GM12872 (cell line): ENCODE data around the gene RAI1.

Experiments
- TF ChIP-seq, protein P1 (sequence below): IDR thresholded peaks from 3 replicates; pipeline ENCODE4 v1.5.1; 2011; ENCODE audit warnings: low read depth, mild to moderate bottlenecking, low read length, moderate library complexity; ENCODE audit not compliant: insufficient read depth

The RAI1 gene

DNA sequence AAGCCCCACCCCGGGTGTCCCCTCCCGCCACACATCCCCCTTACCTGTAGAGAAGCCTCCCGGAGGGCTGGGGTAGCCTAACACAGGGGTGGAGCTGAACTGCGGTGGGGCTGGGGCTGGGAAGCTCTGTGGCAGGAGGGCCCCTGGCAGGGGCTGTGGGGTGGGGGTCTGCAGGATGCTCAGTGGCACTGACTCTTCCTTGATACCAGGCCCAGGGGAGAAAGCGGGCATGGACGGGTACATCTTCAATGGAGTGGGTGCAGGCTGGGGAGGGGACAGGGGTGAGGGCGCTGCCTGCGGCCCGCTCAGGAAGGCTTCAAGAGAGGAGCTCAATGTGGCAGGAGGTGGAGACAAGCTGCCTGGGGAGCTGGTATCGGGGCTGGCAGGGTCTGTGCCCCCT is 138.8 kb downstream of the RAI1 start:
- TF ChIP-seq, protein P1, sequence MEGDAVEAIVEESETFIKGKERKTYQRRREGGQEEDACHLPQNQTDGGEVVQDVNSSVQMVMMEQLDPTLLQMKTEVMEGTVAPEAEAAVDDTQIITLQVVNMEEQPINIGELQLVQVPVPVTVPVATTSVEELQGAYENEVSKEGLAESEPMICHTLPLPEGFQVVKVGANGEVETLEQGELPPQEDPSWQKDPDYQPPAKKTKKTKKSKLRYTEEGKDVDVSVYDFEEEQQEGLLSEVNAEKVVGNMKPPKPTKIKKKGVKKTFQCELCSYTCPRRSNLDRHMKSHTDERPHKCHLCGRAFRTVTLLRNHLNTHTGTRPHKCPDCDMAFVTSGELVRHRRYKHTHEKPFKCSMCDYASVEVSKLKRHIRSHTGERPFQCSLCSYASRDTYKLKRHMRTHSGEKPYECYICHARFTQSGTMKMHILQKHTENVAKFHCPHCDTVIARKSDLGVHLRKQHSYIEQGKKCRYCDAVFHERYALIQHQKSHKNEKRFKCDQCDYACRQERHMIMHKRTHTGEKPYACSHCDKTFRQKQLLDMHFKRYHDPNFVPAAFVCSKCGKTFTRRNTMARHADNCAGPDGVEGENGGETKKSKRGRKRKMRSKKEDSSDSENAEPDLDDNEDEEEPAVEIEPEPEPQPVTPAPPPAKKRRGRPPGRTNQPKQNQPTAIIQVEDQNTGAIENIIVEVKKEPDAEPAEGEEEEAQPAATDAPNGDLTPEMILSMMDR: no peak

DNA sequence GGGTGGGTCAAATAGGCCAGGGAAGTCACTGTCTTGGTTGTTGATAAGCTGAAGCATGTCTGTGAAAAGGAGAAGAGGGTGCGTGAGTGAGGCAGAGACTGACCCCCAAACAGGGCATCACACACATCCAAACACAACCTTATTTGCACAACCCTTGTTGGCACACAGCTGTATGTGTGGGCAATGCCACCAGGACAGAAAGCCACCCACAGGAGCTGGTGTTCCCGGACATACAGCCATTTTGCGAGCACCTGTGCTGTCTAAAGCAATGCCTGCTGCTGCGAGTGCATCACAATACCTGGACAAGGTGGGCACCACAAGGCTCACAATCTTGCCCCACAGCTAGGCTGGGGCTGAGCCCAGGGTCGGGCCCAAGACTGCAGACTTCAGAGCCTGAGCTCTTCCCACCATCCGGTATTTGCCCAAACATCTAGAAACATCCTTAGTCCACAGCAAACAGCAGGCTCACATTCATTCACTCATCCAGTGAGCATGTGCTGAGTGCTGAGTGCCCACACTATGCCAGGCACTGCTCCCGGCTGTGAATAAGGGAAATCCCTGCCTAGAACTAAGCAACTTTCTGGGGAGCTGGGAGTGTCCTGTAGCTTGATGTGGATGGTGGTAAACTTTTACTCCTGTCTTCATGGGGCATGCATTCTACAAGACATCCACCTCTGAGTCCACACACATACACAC is 139.4 kb downstream of the RAI1 start:
- TF ChIP-seq, protein P1: no peak

DNA sequence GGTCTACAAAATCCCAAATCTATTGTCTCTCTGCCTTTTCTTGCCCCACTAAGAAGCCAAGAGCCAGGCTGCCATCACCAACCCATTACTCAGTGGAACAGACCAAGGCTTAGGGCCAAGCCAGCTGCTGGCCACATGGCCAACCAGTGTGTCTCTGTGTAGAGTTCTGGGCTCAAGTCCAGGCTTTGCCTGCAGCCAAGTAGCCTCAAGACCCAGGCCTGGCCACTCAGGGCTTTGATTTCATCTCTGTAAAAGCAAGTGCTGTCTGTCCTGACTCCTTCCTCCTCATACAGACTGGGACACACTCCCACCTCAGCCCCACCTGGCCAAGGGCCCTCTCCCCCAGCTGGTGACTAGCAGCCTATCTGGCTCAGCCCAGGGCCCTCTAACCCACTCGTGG is 140.9 kb downstream of the RAI1 start:
- TF ChIP-seq, protein P1: no peak

DNA sequence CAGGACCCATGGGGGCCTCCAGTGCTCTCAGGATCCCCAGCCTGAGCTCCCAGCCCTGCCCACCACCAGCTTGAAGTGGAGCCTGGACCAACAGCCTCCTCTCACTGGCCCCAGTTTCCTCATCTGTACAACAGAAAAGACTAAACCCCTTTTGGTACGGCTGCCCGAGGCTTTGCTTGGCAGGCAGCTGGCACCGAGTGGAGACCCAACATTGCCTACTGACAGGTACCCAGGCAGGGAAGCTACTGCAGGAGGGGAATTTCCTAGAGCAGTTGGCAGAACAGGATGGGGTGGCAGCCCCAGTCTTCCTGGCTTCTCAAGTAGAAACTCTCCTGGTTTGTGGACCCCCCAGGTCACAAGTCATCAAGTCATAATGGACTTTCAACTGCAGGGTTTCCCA is 141.4 kb downstream of the RAI1 start:
- TF ChIP-seq, protein P1: no peak

DNA sequence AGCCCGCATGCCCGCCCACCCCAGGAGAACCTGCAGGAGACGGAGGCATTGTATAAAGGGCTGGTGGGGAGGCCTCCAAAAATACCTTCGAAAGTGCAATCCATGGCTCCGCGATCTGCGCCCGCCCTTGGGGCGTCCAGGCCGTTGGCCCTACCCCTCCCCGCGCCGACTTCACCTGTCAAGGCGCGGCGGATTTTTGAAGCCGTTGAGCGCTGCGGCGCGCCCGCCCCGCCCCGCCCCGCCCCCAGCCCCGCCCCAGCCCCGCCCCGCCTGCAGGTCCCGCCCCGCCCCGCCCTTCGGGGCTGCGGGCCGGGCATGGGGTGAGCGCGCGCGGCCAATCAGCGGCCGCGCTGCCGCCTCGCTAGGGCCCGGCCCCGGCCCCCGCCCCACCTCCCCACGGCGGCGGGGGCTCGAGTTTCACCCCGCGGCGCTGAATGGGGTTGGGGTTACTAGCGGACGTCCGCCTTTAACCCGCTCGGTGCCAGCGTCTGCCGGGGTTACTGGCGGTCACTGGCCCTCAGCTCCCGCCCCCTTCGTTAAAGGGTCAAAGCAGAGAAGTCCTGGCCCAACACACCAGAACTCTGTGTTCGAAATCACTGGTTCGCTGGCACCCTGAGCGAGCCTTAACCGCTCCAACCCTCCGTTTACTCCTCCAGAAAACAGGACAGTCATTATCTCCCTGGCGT is 142.3 kb downstream of the RAI1 start:
- TF ChIP-seq, protein P1: no peak

DNA sequence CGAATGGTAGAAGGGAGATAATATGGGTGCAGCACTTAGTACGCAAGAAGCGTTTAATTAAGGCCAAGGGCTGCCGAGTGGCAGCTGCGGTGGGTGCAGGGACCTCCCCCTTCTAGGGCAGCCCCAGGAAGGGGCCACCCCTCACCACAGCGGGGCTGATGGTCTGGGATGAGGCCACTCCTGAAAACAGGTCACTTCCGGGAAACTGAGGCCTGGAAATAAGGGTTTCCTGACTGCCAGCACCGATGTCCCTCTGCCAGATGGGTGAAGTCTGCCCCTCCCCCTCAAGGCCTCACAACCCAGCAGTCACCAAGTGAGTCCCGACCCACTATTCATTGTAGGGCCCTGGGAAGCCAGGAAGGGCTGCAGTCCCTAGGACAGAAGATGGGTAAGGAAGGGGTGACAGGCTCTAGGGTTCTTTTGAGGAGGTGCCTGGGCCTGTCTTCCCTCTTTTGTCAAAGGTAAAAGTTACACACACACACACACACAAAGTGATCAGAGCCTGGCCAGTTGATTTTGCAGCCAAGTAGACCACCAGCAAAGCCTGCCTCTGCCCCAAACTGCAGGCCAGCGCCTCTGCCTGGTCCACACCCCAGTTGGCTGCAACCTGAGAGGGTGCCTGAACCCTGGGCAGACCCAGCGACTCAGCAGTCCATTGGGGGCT is 143.0 kb downstream of the RAI1 start:
- TF ChIP-seq, protein P1: no peak

DNA sequence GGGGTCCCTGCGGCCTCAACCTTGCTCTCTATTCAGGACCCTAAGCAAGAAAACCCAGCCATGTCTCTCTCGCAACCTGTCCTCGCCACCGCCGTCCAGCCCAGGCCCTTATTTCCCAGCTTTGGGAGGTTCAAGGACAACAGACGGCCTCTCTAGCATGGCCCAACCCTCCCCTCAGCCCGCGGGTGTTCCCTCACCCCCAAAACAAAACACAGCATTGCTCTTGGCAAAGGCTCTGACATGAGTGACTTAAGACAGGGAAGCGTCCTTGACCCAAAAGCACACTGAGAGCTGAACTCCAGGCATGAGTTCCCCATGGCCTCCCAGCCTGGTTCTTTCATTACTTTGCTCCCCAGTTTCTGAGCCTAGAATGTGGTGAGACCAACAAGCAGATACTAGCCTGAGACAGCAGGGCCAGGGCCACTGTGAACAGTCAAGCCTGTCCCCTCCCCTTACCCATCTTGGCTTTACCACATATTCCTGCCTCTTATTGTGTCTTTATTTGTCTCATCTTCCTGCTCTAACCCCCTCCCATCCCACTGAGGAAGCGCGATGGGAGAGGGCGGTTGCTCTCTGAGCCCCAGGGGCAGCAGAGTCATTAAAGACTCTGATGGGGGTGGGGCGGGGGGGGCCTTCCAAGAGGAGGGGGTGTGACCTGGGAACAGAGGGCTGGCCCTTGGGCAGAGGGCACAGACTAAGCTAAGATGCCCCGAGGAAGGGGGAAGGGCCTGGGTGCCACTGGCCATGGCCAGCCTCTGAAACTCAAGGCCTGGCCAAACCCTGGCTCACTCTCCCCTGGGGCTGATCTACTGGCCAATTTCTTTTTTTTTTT is 143.7 kb downstream of the RAI1 start:
- TF ChIP-seq, protein P1: no peak
